Right atrium auricular region (tissue), 2 donors: ENCODE measurements around the gene VPS16. TPM values are rescaled to one million over a fixed set of nuclear protein-coding genes. Genes with fewer than 3 reads are reported as not detected.
"Not testable (repeated sequence)": the region's sequence is repeated elsewhere in the genome, so short reads cannot be mapped to it uniquely, and the experiment has no call there.

Experiments
- DNase-seq: peaks from one replicate; pipeline ENCODE4 v3.0.0-alpha.2; 2019; ENCODE audit warnings: low spot score
- H3K27ac ChIP-seq, 2 donors: fragments of 200-600 bp; sonication (generic); 1 replicate in 1 of 2; 2 replicates in 1 of 2; pipeline ENCODE4 v1.5.1; 2016 to 2019
- H3K27me3 ChIP-seq, 2 donors: fragments of 200-600 bp; sonication (generic); one replicate each; pipeline versions ENCODE4 v1.5.1 to v1.6.0; 2017 to 2019
- H3K36me3 ChIP-seq: fragments of 200-600 bp; sonication (generic); one replicate; pipeline ENCODE4 v1.5.1; 2016
- H3K4me1 ChIP-seq, 2 donors: fragments of 200-600 bp; sonication (generic); one replicate each; pipeline versions ENCODE4 v1.5.1 to v1.6.0; 2017 to 2019
- H3K4me3 ChIP-seq, 2 donors: fragments of 200-600 bp; sonication (generic); 1 replicate in 1 of 2; 2 replicates in 1 of 2; pipeline ENCODE4 v1.5.1; 2017 to 2019; ENCODE audit warnings: mild to moderate bottlenecking in 1 of 2, moderate library complexity in 1 of 2
- H3K9me3 ChIP-seq, 2 donors: fragments of 200-600 bp; sonication (generic); one replicate each; pipeline ENCODE4 v1.5.1; 2019
- CTCF ChIP-seq, 2 donors: fragments of 200-600 bp; sonication (generic); IDR thresholded peaks; one replicate each; pipeline ENCODE4 v1.5.1; 2019; ENCODE audit warnings: antibody characterized with exemption in 2 of 2
- total RNA-seq, 2 donors: library from RNA; depleted of rRNA; stranded (reverse); fragments of >200 nt; gene quantifications; one replicate each; pipeline ENCODE4 v1.1.0, GENCODE V29; 2016

The VPS16 gene
- total RNA-seq, 2 donors from 2014 or later = 12.8 to 16.4 TPM

GRCh38 chr20:2804852-2805688 is 35.5 kb upstream of the VPS16 start:
- peaks cover 0 to 13% of the 10 kb centered on the region in 2 donors for H3K4me1 ChIP-seq
- H3K27me3 ChIP-seq = peaks cover 6 to 16% of the 10 kb centered on the region in 2 donors
- no peaks in the 10 kb centered on the region for H3K9me3 ChIP-seq
- no peak overlapping the region for H3K4me3 ChIP-seq
- no peaks in the 10 kb centered on the region for H3K36me3 ChIP-seq
- no peak overlapping the region for H3K27ac ChIP-seq
- DNase-seq = no peak
- no peak for TF ChIP-seq CTCF (IDR thresholded peaks at IDR 0.05)

DNA sequence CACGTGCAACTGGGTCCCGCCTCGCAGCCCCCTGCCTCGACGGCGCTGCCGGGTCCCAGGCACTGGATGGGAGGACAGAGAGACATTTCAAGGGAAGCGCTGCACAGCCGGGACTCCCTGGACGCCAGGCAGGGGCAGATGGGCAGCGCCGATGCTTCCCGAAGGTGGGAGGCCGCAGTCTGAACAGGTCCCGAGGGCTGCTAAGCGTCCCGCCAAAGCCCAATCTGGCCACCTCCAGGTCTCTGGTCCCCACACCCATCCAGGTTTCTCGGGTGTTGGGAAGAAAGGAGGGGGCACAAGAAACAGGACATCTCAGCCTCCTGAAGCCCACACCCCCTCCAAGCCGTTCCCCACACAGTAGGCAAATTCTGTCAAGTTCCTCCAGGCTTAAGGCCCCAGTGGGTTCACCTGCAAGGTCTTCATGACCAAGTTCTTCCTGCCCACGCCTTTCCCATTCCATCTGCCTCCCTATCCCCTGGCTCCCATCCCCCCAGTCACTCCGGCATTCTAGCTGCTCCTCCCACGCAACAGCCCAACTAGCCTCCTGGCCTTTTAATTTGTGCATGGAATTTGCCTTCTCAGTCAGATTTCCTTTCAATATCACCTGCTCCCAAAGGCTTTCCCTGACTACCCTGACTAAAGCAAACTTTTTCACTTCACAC is 34.7 kb upstream of the VPS16 start:
- Histone ChIP-seq H3K4me3 (no peak overlapping the region), H3K9me3 (no peaks in the 10 kb centered on the region), H3K27me3 (peaks cover 6 to 10% of the 10 kb centered on the region in 2 donors), H3K36me3 (no peaks in the 10 kb centered on the region), H3K4me1 (peaks cover 0 to 6% of the 10 kb centered on the region in 2 donors), H3K27ac (no peak overlapping the region)
- DNase-seq = no peak
- no peak for TF ChIP-seq CTCF (IDR thresholded peaks at IDR 0.05)

- no peak for DNase-seq
- Histone ChIP-seq H3K27me3 (peaks cover 5 to 6% of the 10 kb centered on the region in 2 donors), H3K9me3 (peaks cover 0 to 3% of the 10 kb centered on the region in 2 donors), H3K36me3 (no peaks in the 10 kb centered on the region), H3K27ac (no peak overlapping the region), H3K4me3 (no peak overlapping the region), H3K4me1 (peaks cover 0 to under 1% of the 10 kb centered on the region in 2 donors)
- no peak for TF ChIP-seq CTCF (IDR thresholded peaks at IDR 0.05)
These were observed 34.2 kb upstream of the VPS16 start for GRCh38 chr20:2806351-2806701.

GRCh38 chr20:2807019-2807418 is 33.5 kb upstream of the VPS16 start:
- no peaks in the 10 kb centered on the region for H3K36me3 ChIP-seq
- H3K27me3 ChIP-seq = peaks cover 5 to 6% of the 10 kb centered on the region in 2 donors
- DNase-seq = no peak
- H3K9me3 ChIP-seq = peaks cover 0 to 10% of the 10 kb centered on the region in 2 donors
- TF ChIP-seq CTCF (IDR thresholded peaks at IDR 0.05) = no peak
- no peak overlapping the region for H3K4me3 ChIP-seq
- H3K4me1 ChIP-seq = no peaks in the 10 kb centered on the region
- H3K27ac ChIP-seq = no peak overlapping the region

DNA sequence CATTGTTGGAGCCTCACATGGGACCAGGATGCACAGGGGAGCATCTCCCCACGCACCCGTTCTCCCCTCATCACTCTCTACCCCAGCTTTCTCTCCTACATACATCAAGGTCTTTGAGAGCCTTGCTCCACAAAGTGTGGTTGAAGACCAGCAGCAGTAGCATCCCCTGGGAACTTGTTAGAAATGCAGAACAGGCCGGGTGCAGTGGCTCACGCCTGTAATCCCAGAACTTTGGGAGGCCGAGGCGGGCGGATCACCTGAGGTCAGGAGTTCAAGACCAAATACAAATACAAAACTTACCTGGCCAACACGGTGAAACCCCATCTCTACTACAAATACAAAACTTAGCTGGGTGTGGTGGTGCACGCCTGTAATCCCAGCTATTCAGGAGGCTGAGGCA is 32.6 kb upstream of the VPS16 start:
- not testable (repeated sequence) for H3K27ac ChIP-seq, DNase-seq, H3K4me1 ChIP-seq, H3K27me3 ChIP-seq, H3K4me3 ChIP-seq, H3K36me3 ChIP-seq
- H3K9me3 ChIP-seq = peaks cover 0 to 17% of the 10 kb centered on the region in 2 donors

DNA sequence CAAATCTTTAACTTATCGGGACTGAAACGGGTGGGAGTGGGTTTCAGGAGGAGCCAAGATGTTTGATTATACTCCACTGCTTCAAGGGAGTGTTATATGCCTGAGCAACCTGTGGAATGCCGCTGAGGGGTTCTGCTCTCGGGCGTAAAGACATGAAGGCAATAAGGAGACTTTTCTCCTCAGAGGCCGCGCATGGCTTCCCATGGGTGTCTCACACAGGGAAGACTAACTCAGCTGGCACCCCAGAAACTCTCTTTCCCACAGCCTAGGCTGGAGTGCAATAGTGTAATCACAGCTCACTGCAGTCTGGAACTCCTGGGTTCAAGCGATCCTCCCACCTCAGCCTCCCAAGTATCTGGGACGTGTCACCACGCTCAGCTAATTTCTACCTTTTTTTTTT is 30.9 kb upstream of the VPS16 start:
- no peak for TF ChIP-seq CTCF (IDR thresholded peaks at IDR 0.05)
- no peaks in the 10 kb centered on the region for H3K4me1 ChIP-seq
- no peaks in the 10 kb centered on the region for H3K36me3 ChIP-seq
- peaks cover 5 to 6% of the 10 kb centered on the region in 2 donors for H3K27me3 ChIP-seq
- DNase-seq = no peak
- H3K27ac ChIP-seq = no peak overlapping the region
- peaks cover 0 to 17% of the 10 kb centered on the region in 2 donors for H3K9me3 ChIP-seq
- no peak overlapping the region for H3K4me3 ChIP-seq
